HepG2 (cell line): ENCODE results near the gene GRID1. TPM values are rescaled to one million over a fixed set of nuclear protein-coding genes. Genes with fewer than 3 reads are reported as not detected.

Experiments
- ATAC-seq: fragments of 200-7000 bp; cut with Tn5 transposase; 3 replicates; pipeline ENCODE4 v1.9.1; 2020; ENCODE audit warnings: mild to moderate bottlenecking, moderate library complexity
- BruUV-seq: library from RNA; stranded (reverse); fragments of 400-500 nt; replicated peaks from 2 replicates; lab custom pipeline; 2021; lab: Mats Ljungman, UMichigan
- CTCF ChIA-PET: fragments of 300-600 bp; formaldehyde crosslinking; extraction: SDS; loops from one replicate; lab custom pipeline; 2021; ENCODE audit warnings: low total read pairs, inconsistent platforms, low intra/inter-chr PET ratio; lab: Yijun Ruan, JAX
- POLR2A ChIA-PET: fragments of 350-600 bp; sonication (Branson Sonifier 250); formaldehyde crosslinking; loops from one replicate; lab custom pipeline; 2020; ENCODE audit warnings: antibody characterized with exemption, inconsistent platforms; lab: Yijun Ruan, JAX
- DNase-seq: peaks from one replicate; pipeline ENCODE4 v3.0.0-alpha.2; 2015; ENCODE audit warnings: low spot score
- FAIRE-seq: peaks from 3 replicates; lab custom pipeline; 2011; peaks lifted over from hg19 to GRCh38; lab: Jason Lieb, UNC
- H2AFZ ChIP-seq: one replicate; pipeline ENCODE4 v1.6.1; 2011; ENCODE audit warnings: low read length, inconsistent platforms
- H3K27ac ChIP-seq: fragments of 300-600 bp; 3 replicates; pipeline ENCODE4 v1.8.0; 2011; ENCODE audit warnings: mixed run types, mild to moderate bottlenecking, mixed read lengths, low read length, inconsistent platforms; ENCODE audit not compliant: insufficient read depth; ENCODE audit errors: extremely low read length
- H3K27me3 ChIP-seq, 2 experiments: fragments of 200-600 bp in 1 of 2; 2 replicates in 1 of 2; 3 replicates in 1 of 2; pipeline versions ENCODE4 v1.6.0 to v1.8.0; 2011; ENCODE audit warnings: low read length in 2 of 2, mild to moderate bottlenecking in 2 of 2, moderate library complexity in 2 of 2, inconsistent platforms in 1 of 2; ENCODE audit not compliant: insufficient read depth in 2 of 2, control insufficient read depth in 1 of 2
- H3K36me3 ChIP-seq, 2 experiments: fragments of 200-600 bp in 1 of 2; replicated peaks in 1 of 2; 2 replicates in 1 of 2; 3 replicates in 1 of 2; pipeline versions ENCODE4 v1.5.1 to v1.8.0; 2011; ENCODE audit warnings: low read length in 2 of 2, inconsistent platforms in 1 of 2; ENCODE audit not compliant: insufficient read depth in 2 of 2, control insufficient read depth in 1 of 2
- H3K4me1 ChIP-seq: 2 replicates; pipeline ENCODE4 v1.5.1; 2012; ENCODE audit warnings: low read length, inconsistent platforms; ENCODE audit not compliant: insufficient read depth
- H3K4me2 ChIP-seq: 2 replicates; pipeline ENCODE4 v1.6.0; 2011; ENCODE audit warnings: low read depth, low read length, inconsistent platforms
- H3K4me3 ChIP-seq, 3 experiments: fragments of 200-600 bp in 1 of 3; sonication (generic), shearing (Covaris generic) in 1 of 3; replicated peaks in 1 of 3; 2 replicates each; pipeline ENCODE4 v1.5.1; 2011 to 2016; ENCODE audit warnings: low read length in 3 of 3, inconsistent platforms in 2 of 3, low read depth in 2 of 3, mild to moderate bottlenecking in 2 of 3, control low read depth in 1 of 3, mixed read lengths in 1 of 3; ENCODE audit not compliant: insufficient read depth in 1 of 3
- H3K79me2 ChIP-seq: one replicate; pipeline ENCODE4 v1.6.1; 2011; ENCODE audit warnings: low read length, inconsistent platforms; ENCODE audit not compliant: insufficient read depth
- H3K9ac ChIP-seq: 2 replicates; pipeline ENCODE4 v1.6.0; 2011; ENCODE audit warnings: mild to moderate bottlenecking, low read depth, low read length, inconsistent platforms; ENCODE audit not compliant: insufficient read depth
- H3K9me3 ChIP-seq: 2 replicates; pipeline ENCODE4 v1.5.1; 2012; ENCODE audit warnings: mild to moderate bottlenecking, low read length
- H4K20me1 ChIP-seq: 2 replicates; pipeline ENCODE4 v1.6.0; 2011; ENCODE audit warnings: inconsistent platforms, mild to moderate bottlenecking, low read length, moderate library complexity; ENCODE audit not compliant: insufficient read depth
- CAMTA2 ChIP-seq: sonication (generic); formaldehyde crosslinking; IDR thresholded peaks from 2 replicates; pipeline ENCODE4 v1.4.0; 2020; ENCODE audit warnings: mild to moderate bottlenecking, missing genetic modification reagents, borderline replicate concordance
- CCAR2 ChIP-seq: fragments of 200-400 bp; formaldehyde crosslinking; optimal IDR thresholded peaks from 2 replicates; pipeline ENCODE3; 2018; ENCODE audit warnings: low read depth, mild to moderate bottlenecking, low read length, moderate library complexity
- EEA1 ChIP-seq: sonication (generic); formaldehyde crosslinking; IDR thresholded peaks from 2 replicates; pipeline ENCODE4 v1.5.1; 2020; ENCODE audit warnings: mild to moderate bottlenecking, missing genetic modification reagents, borderline replicate concordance
- FIP1L1 ChIP-seq: fragments of 200-400 bp; formaldehyde crosslinking; IDR thresholded peaks from 2 replicates; pipeline ENCODE4 v1.6.1; 2018; ENCODE audit warnings: low read depth, mild to moderate bottlenecking, low read length, moderate library complexity, borderline replicate concordance; ENCODE audit not compliant: insufficient read depth
- HNRNPL ChIP-seq: fragments of 200-400 bp; formaldehyde crosslinking; IDR thresholded peaks from 2 replicates; pipeline ENCODE4 v1.6.1; 2017; ENCODE audit warnings: mild to moderate bottlenecking, low read depth, low read length
- MTF2 ChIP-seq: sonication (generic); formaldehyde crosslinking; IDR thresholded peaks from 2 replicates; pipeline ENCODE4 v1.5.0; 2020; ENCODE audit warnings: missing genetic modification reagents, borderline replicate concordance
- PAXIP1 ChIP-seq: sonication (generic); formaldehyde crosslinking; conservative IDR thresholded peaks from 2 replicates; pipeline ENCODE4 v1.4.0; 2020; ENCODE audit warnings: mild to moderate bottlenecking, missing genetic modification reagents, moderate library complexity
- PCBP2 ChIP-seq: fragments of 200-400 bp; formaldehyde crosslinking; optimal IDR thresholded peaks from 2 replicates; pipeline ENCODE3; 2018; ENCODE audit warnings: low read length, low read depth; ENCODE audit not compliant: poor library complexity, severe bottlenecking
- PHF8 ChIP-seq: sonication (generic); formaldehyde crosslinking; IDR thresholded peaks from 2 replicates; pipeline ENCODE4 v1.5.0; 2020; ENCODE audit warnings: missing genetic modification reagents
- SAFB2 ChIP-seq: sonication (generic); formaldehyde crosslinking; IDR thresholded peaks from 2 replicates; pipeline ENCODE4 v1.5.1; 2020; ENCODE audit warnings: missing genetic modification reagents, low read depth, mild to moderate bottlenecking, borderline replicate concordance
- SUZ12 ChIP-seq: fragments of 150-350 bp; IDR thresholded peaks from 2 replicates; pipeline ENCODE4 v1.6.1; 2014; ENCODE audit warnings: low read depth, low read length
- ZNF557 ChIP-seq: sonication (generic); formaldehyde crosslinking; IDR thresholded peaks from 2 replicates; pipeline ENCODE4 v1.4.0; 2020; ENCODE audit warnings: missing genetic modification reagents
- ZNF639 ChIP-seq: conservative IDR thresholded peaks from 2 replicates; pipeline ENCODE4 v1.6.1; 2018; ENCODE audit warnings: missing genetic modification reagents
- WGBS: methylation state at CpG from one replicate; pipeline ENCODE4 v1.1.6; 2017; ENCODE audit warnings: low lambda C conversion rate; 5-methylcytosine and 5-hydroxymethylcytosine counted together
- in situ Hi-C: cut with HindIII; loops from 2 replicates; pipeline ENCODE4 v1.10.0; 2017; ENCODE audit warnings: low pct_unique_long_range_greater_than_20kb; ENCODE audit not compliant: extremely low pct_ligation_motif_present
- intact Hi-C: fragments of 100-400 bp; cut with micrococcal nuclease; formaldehyde crosslinking; loops from one replicate; pipeline ENCODE4 v1.10.0; 2022; ENCODE audit not compliant: unreplicated experiment
- polyA plus RNA-seq, 8 experiments: library from polyadenylated mRNA; depleted of rRNA in 3 of 8; stranded (reverse) in 7 of 8; unstranded in 1 of 8; fragments of >200 nt; fragmentation: Illumina TruSeq in 4 of 8; extraction: Trizol in 4 of 8; gene quantifications; 2 replicates each; pipeline versions ENCODE4 v1.2.1 to v1.2.3, GENCODE V29; 2011 to 2016; ENCODE audit warnings: low read depth in 4 of 8, missing spikeins in 1 of 8, mixed read lengths in 1 of 8; ENCODE audit not compliant: insufficient read depth in 1 of 8
- total RNA-seq, 5 experiments: library from RNA; depleted of rRNA; stranded (reverse); fragments of >200 nt; fragmentation: Illumina TruSeq; extraction: Trizol; gene quantifications; 2 replicates each; pipeline ENCODE4 v1.2.3, GENCODE V29; 2016; ENCODE audit warnings: low read depth in 1 of 5
- TF ChIP-seq, protein P1 (sequence below): IDR thresholded peaks from 2 replicates; pipeline ENCODE4 v1.6.1; 2012; ENCODE audit warnings: low read length, improper control_type of control experiment
- TF ChIP-seq, protein P2 (sequence below): sonication (generic); formaldehyde crosslinking; IDR thresholded peaks from 2 replicates; pipeline ENCODE4 v1.8.1; 2023; ENCODE audit warnings: mild to moderate bottlenecking, inconsistent platforms, moderate library complexity, missing genetic modification reagents, borderline replicate concordance

Gene GRID1
- total and polyA plus RNA-seq, 2 of the 13 experiments (the other 11 are each of a cell fraction or from before 2014, with no cell fraction given): 0.05 TPM; not detected in 1

DNA sequence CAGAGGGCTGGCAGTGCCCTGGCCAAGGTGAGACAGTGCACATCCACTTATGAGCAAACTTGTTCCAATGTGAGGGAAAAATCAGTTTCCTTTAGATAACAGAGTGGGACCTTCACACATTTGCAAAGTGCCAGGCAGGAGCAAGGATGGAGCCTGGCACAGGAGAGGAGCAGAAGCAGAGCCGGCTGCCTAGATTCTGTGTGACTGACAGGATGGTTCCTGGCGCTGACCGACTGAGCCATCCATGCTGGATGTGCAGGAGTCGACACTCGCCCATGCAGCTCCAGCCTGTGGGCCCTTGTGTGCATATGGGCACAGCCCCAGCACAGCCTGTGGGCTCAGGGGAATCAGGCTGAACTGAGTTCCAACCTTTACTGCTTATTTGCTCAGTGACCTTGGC is 346.5 kb downstream of the GRID1 start (continued):
- TF ChIP-seq ZNF639 (CRISPR knock-in tag): no peak
- no peak for TF ChIP-seq HNRNPL
- TF ChIP-seq PHF8: no peak
- no peak for TF ChIP-seq PAXIP1
- TF ChIP-seq FIP1L1: no peak
- no peak for TF ChIP-seq CAMTA2

DNA sequence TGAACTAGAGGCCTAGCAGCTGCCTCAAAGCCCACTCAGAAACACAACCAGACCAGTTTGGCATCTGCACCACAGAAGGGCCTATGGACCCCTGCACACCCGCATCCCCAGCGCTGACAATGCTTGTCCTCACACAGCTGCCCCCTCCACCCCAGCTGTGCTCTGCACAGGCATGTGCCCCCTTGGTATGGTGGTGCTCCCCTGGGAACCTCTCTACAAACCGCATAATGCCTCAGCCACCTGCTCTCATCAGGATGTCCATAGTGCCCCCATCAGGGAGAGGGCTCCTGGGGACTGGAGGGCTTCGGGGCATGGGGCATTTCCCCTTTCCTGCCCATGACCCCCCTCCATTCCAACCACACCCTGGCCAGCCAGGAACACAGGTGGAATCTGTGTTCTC is 347.5 kb downstream of the GRID1 start:
- ChIA-PET CTCF (no interaction called here), POLR2A (no interaction called here)
- in situ Hi-C loops: no loop called here
- ATAC-seq: no peak
- no peaks in the 10 kb centered on the region for H3K4me1 ChIP-seq
- FAIRE-seq: no peak
- no peak overlapping the region for H3K4me3 ChIP-seq
- intact Hi-C loops: no loop called here
- no peak overlapping the region for H3K27ac ChIP-seq
- DNase-seq: no peak
- H3K36me3 ChIP-seq: no peaks in the 10 kb centered on the region
- H4K20me1 ChIP-seq: no peaks in the 10 kb centered on the region
- 0% methylated on average over 2 of the region's 4 CpGs for WGBS
- no peak overlapping the region for H2AFZ ChIP-seq
- no peaks in the 10 kb centered on the region for H3K9me3 ChIP-seq
- peaks cover 0 to 6% of the 10 kb centered on the region in 2 experiments; a peak in 1 of 5 replicates for H3K27me3 ChIP-seq
- H3K9ac ChIP-seq: no peak overlapping the region
- H3K4me2 ChIP-seq: no peak overlapping the region
- BruUV-seq: no TSS peak
- no peaks in the 10 kb centered on the region for H3K79me2 ChIP-seq
- TF ChIP-seq EEA1 (no peak), SAFB2 (no peak), MTF2 (CRISPR knock-in tag) (no peak), ZNF557 (no peak), SUZ12 (no peak), PCBP2 (no peak), CCAR2 (no peak)
- TF ChIP-seq, protein P1, sequence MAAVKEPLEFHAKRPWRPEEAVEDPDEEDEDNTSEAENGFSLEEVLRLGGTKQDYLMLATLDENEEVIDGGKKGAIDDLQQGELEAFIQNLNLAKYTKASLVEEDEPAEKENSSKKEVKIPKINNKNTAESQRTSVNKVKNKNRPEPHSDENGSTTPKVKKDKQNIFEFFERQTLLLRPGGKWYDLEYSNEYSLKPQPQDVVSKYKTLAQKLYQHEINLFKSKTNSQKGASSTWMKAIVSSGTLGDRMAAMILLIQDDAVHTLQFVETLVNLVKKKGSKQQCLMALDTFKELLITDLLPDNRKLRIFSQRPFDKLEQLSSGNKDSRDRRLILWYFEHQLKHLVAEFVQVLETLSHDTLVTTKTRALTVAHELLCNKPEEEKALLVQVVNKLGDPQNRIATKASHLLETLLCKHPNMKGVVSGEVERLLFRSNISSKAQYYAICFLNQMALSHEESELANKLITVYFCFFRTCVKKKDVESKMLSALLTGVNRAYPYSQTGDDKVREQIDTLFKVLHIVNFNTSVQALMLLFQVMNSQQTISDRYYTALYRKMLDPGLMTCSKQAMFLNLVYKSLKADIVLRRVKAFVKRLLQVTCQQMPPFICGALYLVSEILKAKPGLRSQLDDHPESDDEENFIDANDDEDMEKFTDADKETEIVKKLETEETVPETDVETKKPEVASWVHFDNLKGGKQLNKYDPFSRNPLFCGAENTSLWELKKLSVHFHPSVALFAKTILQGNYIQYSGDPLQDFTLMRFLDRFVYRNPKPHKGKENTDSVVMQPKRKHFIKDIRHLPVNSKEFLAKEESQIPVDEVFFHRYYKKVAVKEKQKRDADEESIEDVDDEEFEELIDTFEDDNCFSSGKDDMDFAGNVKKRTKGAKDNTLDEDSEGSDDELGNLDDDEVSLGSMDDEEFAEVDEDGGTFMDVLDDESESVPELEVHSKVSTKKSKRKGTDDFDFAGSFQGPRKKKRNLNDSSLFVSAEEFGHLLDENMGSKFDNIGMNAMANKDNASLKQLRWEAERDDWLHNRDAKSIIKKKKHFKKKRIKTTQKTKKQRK: no peak
- TF ChIP-seq, protein P2, sequence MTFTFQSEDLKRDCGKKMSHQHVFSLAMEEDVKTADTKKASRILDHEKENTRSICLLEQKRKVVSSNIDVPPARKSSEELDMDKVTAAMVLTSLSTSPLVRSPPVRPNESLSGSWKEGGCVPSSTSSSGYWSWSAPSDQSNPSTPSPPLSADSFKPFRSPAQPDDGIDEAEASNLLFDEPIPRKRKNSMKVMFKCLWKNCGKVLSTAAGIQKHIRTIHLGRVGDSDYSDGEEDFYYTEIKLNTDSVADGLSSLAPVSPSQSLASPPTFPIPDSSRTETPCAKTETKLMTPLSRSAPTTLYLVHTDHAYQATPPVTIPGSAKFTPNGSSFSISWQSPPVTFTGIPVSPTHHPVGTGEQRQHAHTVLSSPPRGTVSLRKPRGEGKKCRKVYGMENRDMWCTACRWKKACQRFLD (CRISPR knock-in tag): no peak
